Measurements from ENCODE around the gene BICRA. TPM values are rescaled to one million over a fixed set of nuclear protein-coding genes. Genes with fewer than 3 reads are reported as not detected.
"Not testable (repeated sequence)": the region's sequence is repeated elsewhere in the genome, so short reads cannot be mapped to it uniquely, and the experiment has no call there.

The BICRA gene
- polyA plus RNA-seq, 1 experiment, result 0.53 TPM

DNA sequence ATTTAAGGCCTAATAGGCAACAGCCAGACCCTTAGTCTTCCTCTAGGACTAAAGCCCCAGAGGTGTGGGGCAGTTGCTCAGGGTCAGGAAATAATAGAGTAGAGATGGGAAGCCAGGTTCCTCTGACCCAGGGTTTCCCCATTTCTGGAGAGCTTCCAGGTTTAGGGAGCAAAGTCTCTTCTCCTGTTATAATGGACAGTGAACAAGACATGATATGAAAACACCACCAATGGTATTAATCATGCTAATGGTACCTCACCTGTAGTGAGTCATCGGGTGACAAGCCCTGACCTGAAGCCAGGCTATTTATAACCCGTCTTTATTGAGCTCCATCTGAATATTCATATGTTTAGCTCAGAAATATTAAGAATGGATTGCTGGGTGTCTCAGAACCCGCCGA lies 24.6 kb downstream of the BICRA start:
- ChIA-PET POLR2A (no interaction called here), CTCF (no interaction called here)
- no peak for DNase-seq (ENCODE audit: low read depth)
- H3K36me3 ChIP-seq (ENCODE audit: control insufficient read depth, insufficient read depth, low read length), result no peaks in the 10 kb centered on the region
- H3K27me3 ChIP-seq (ENCODE audit: control insufficient read depth, insufficient read depth, low read length), result no peaks in the 10 kb centered on the region
- no peak overlapping the region for H3K4me3 ChIP-seq (ENCODE audit: low read depth, low read length)
- TF ChIP-seq, protein P1, sequence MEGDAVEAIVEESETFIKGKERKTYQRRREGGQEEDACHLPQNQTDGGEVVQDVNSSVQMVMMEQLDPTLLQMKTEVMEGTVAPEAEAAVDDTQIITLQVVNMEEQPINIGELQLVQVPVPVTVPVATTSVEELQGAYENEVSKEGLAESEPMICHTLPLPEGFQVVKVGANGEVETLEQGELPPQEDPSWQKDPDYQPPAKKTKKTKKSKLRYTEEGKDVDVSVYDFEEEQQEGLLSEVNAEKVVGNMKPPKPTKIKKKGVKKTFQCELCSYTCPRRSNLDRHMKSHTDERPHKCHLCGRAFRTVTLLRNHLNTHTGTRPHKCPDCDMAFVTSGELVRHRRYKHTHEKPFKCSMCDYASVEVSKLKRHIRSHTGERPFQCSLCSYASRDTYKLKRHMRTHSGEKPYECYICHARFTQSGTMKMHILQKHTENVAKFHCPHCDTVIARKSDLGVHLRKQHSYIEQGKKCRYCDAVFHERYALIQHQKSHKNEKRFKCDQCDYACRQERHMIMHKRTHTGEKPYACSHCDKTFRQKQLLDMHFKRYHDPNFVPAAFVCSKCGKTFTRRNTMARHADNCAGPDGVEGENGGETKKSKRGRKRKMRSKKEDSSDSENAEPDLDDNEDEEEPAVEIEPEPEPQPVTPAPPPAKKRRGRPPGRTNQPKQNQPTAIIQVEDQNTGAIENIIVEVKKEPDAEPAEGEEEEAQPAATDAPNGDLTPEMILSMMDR (IDR thresholded peaks at IDR 0.05; ENCODE audit: insufficient read depth, low read depth, low read length), result no peak

DNA sequence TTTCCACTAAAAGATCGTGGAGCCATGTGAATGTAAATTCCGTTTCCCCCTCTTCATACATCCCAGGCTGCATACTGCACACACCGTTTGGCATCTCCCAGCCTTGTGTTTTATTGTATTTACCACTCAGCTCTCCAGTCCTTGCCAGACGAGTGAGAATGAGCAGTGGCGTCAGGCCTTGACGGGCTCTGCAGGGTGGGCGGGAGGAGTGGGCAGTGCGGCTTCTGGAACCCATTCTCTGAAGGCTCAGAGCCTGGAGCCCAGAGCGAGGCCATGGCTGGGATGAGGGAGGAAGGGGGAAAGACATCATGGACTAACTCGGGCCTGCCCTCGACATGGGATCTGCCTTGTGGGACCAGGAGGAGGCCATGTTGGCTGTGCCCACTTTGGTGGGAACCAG lies 25.1 kb downstream of the BICRA start:
- Histone ChIP-seq H3K36me3 (ENCODE audit: control insufficient read depth, insufficient read depth, low read length) (no peaks in the 10 kb centered on the region), H3K4me3 (ENCODE audit: low read depth, low read length) (no peak overlapping the region), H3K27me3 (ENCODE audit: control insufficient read depth, insufficient read depth, low read length) (no peaks in the 10 kb centered on the region)
- POLR2A ChIA-PET, result no interaction called here
- CTCF ChIA-PET, result no interaction called here
- no peak for DNase-seq (ENCODE audit: low read depth)
- TF ChIP-seq, protein P1 (IDR thresholded peaks at IDR 0.05; ENCODE audit: insufficient read depth, low read depth, low read length), result no peak

DNA sequence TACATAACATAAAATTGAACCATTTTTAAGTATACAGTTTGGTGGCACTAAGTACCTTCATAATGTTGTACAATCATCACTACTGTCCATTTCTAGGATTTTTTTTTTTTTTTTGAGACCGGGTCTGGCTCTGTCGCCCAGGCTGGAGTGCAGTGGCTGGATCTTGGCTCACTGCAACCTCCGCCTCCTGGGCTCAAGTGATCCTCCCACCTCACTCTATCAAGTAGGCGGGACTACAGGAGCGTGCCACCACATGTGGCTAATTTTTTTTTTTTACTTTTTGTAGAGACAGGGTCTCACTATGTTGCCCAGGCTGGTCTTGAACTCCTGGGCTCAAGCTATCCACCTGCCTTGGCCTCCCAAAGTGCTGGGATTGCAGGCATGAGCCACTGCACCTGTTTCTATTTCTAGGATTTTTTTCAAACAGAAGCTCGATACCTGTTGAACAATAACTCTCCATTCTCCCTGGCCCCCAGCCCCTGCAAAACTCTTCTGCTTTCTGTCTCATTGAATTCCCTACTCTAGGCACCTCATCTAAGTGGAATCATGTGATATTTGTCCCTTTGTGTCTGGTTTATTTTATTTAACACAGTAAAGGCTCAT lies 26.3 kb downstream of the BICRA start:
- H3K4me3 ChIP-seq (ENCODE audit: low read depth, low read length); H3K27me3 ChIP-seq (ENCODE audit: control insufficient read depth, insufficient read depth, low read length); CTCF ChIA-PET; POLR2A ChIA-PET; DNase-seq (ENCODE audit: low read depth); H3K36me3 ChIP-seq (ENCODE audit: control insufficient read depth, insufficient read depth, low read length): not testable (repeated sequence)

DNA sequence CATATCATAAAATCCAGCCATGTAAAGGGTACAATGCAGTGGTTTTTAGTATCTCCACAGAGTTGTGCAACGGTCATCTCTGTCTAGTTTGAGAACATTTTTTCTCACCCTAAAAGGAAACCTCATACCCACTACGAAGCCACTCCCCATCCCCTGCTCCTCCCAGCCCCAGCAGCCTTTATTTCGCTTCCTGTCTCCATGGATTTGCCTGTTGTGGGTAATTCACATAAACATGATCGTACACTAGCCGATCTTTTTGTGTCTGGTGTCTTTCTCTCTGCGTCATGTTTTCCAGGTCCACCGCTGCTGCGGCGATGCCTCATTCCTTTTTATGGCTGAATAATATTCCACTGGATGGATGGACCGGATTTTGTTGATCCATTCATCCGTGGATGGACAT lies 28.6 kb downstream of the BICRA start:
- no peak for DNase-seq (ENCODE audit: low read depth)
- CTCF ChIA-PET, result no interaction called here

DNA sequence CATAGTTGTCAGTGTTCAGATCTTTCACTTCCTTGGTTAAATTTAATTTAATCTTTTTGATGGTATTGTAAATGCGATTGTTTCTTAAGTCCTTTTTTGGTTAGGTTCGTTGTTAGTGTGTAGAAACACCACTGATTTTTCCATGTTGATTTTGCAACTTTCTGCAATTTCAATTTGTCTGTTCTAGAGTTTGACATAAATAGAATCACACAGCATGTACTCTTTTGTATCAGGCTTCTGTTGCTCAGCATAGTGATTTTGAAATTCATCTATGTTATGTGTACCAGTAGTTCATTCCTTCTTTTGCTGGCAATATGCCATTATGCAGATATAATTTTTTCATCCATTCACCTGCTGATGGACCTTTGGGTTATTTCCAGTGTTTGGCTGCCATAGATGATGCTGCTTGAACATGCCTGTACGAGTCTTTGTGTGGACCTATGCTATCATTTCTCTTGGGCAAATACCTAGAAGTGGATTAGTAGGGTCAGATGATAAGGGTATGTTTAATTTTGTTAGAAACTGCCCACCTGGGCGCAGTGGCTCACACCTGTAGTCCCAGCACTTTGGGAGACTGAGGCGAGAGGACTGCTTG lies 33.1 kb downstream of the BICRA start:
- Histone ChIP-seq H3K36me3 (ENCODE audit: control insufficient read depth, insufficient read depth, low read length) (0 out of 2 replicates have a peak, but pooled peaks cover under 1% of the 10 kb centered on the region), H3K27me3 (ENCODE audit: control insufficient read depth, insufficient read depth, low read length) (no peaks in the 10 kb centered on the region), H3K4me3 (ENCODE audit: low read depth, low read length) (no peak overlapping the region)
- ChIA-PET CTCF (no interaction called here), POLR2A (no interaction called here)
- TF ChIP-seq, protein P1 (IDR thresholded peaks at IDR 0.05; ENCODE audit: insufficient read depth, low read depth, low read length), result no peak
- no peak for DNase-seq (ENCODE audit: low read depth)

More for the DNA sequence above, 28.6 kb downstream of the BICRA start:
- Histone ChIP-seq H3K4me3 (ENCODE audit: low read depth, low read length) (no peak overlapping the region), H3K27me3 (ENCODE audit: control insufficient read depth, insufficient read depth, low read length) (no peaks in the 10 kb centered on the region), H3K36me3 (ENCODE audit: control insufficient read depth, insufficient read depth, low read length) (no peaks in the 10 kb centered on the region)
- TF ChIP-seq, protein P1 (IDR thresholded peaks at IDR 0.05; ENCODE audit: insufficient read depth, low read depth, low read length), result no peak
- POLR2A ChIA-PET, result no interaction called here

DNA sequence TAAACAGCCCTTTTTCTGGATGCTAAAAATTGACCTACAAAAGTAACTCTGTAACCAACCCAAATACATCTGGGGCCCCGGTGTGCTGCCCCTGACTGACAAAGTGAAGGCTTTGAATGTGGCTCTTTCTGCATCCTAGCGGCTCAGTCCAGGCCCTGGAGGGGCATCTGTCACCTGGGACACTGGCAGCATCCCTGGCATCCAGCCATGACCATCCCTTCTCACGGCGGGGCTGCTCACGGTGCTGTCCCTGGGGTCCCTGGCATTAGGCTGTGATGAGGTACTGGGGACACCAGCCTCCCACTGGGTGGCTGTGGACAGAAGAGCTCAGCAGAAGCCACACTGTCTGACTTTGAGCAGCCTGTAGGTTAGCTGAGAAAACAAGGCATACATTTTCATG lies 34.3 kb downstream of the BICRA start:
- Histone ChIP-seq H3K27me3 (ENCODE audit: control insufficient read depth, insufficient read depth, low read length) (no peaks in the 10 kb centered on the region), H3K36me3 (ENCODE audit: control insufficient read depth, insufficient read depth, low read length) (peaks cover 1% of the 10 kb centered on the region; the same call in 1 of the 2 replicates), H3K4me3 (ENCODE audit: low read depth, low read length) (no peak overlapping the region)
- ChIA-PET POLR2A (no interaction called here), CTCF (interaction anchor here (0.9 kb wide), 1 partner anchor 61 kb away, joined by 3 read pairs; no protein-coding TSS in a partner anchor)
- no peak for DNase-seq (ENCODE audit: low read depth)
- TF ChIP-seq, protein P1 (IDR thresholded peaks at IDR 0.05; ENCODE audit: insufficient read depth, low read depth, low read length), result no peak
